H7 (cell line): Measurements from ENCODE around the gene CD3E. TPM values are rescaled to one million over a fixed set of nuclear protein-coding genes. Genes with fewer than 3 reads are reported as not detected.

Experiments used
- DNase-seq: peaks from one replicate; pipeline ENCODE4 v3.0.0; 2012
- H3K27me3 ChIP-seq: 2 replicates; pipeline ENCODE4 v1.6.0; 2011; ENCODE audit warnings: mild to moderate bottlenecking, low read length; ENCODE audit not compliant: control insufficient read depth, insufficient read depth
- H3K36me3 ChIP-seq: replicated peaks from 2 replicates; pipeline ENCODE4 v1.5.1; 2011; ENCODE audit warnings: low read length; ENCODE audit not compliant: control insufficient read depth, insufficient read depth
- H3K4me3 ChIP-seq: 2 replicates; pipeline ENCODE4 v1.5.1; 2011; ENCODE audit warnings: low read depth, mild to moderate bottlenecking, control low read depth, low read length, moderate library complexity; ENCODE audit not compliant: insufficient read depth
- total RNA-seq: library from RNA; depleted of rRNA; stranded (reverse); fragments of >200 nt; shearing (Covaris generic); gene quantifications from 2 replicates; pipeline ENCODE4 v1.2.3, GENCODE V29; 2014

CD3E gene
- total RNA-seq, 1 experiment from 2014 or later, result not detected

DNA sequence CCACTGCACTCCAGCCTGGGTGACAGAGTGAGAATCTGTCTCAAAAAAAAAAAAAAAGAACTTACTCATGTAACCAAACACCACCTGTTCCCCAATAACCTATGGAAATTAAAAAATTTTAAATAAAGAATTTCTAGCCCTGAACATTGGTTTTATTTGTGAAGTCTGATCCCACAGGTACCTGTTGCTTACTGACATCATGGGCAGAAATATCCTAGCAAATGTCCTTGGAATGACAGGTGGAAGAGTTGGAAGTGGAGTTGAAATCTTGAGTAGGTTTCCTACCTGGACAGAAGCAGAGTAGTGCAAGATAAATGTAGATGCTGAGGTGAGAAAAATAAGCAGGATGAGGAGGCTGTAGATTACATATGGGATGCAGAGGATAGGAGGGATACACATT, 20.8 kb downstream of the CD3E start:
- no peak for DNase-seq
- no peak overlapping the region for H3K4me3 ChIP-seq
- H3K36me3 ChIP-seq, result no peaks in the 10 kb centered on the region
- H3K27me3 ChIP-seq, result no peaks in the 10 kb centered on the region

GRCh38 chr11:118328745-118329144, 24.2 kb downstream of the CD3E start:
- Histone ChIP-seq H3K4me3 (no peak overlapping the region), H3K27me3 (no peaks in the 10 kb centered on the region), H3K36me3 (no peaks in the 10 kb centered on the region)
- no peak for DNase-seq

- Histone ChIP-seq H3K36me3 (no peaks in the 10 kb centered on the region), H3K4me3 (no peak overlapping the region), H3K27me3 (no peaks in the 10 kb centered on the region)
- no peak for DNase-seq
These were observed 30.2 kb downstream of the CD3E start for GRCh38 chr11:118334745-118335144.

- no peak for DNase-seq
- H3K27me3 ChIP-seq, result no peaks in the 10 kb centered on the region
These were observed 34.1 kb downstream of the CD3E start for GRCh38 chr11:118338637-118339061.

GRCh38 chr11:118339281-118339961, 34.9 kb downstream of the CD3E start:
- Histone ChIP-seq H3K4me3 (no peak overlapping the region), H3K27me3 (no peaks in the 10 kb centered on the region), H3K36me3 (no peaks in the 10 kb centered on the region)
- DNase-seq, result no peak

More at GRCh38 chr11:118338637-118339061, 34.1 kb downstream of the CD3E start:
- Histone ChIP-seq H3K36me3 (no peaks in the 10 kb centered on the region), H3K4me3 (no peak overlapping the region)

DNA sequence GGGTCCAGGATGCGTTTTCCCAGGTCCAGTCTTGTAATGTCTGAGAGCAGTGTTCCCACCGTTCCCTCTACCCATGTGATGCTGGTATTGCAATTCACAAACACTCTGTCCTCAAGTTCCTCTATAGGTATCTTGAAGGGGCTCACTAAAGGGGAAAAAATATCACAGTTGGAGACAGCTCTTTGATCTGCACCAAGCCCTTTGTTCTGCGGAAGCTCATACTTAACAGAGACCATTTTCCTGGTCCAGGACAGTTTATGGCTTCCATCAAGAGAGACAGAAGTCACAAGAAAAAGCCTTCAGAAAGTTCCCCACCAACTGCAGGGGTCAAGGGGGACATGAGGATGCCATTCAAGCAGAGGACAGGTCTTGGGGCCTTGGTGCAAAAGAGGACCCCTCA, 35.9 kb downstream of the CD3E start:
- no peak overlapping the region for H3K4me3 ChIP-seq
- no peaks in the 10 kb centered on the region for H3K27me3 ChIP-seq
- DNase-seq, result no peak
- no peaks in the 10 kb centered on the region for H3K36me3 ChIP-seq

GRCh38 chr11:118341261-118341660, 36.7 kb downstream of the CD3E start:
- Histone ChIP-seq H3K27me3 (no peaks in the 10 kb centered on the region), H3K36me3 (no peaks in the 10 kb centered on the region), H3K4me3 (no peak overlapping the region)
- DNase-seq, result no peak

GRCh38 chr11:118341815-118342489, 37.4 kb downstream of the CD3E start:
- Histone ChIP-seq H3K36me3 (no peaks in the 10 kb centered on the region), H3K4me3 (no peak overlapping the region), H3K27me3 (no peaks in the 10 kb centered on the region)
- no peak for DNase-seq

DNA sequence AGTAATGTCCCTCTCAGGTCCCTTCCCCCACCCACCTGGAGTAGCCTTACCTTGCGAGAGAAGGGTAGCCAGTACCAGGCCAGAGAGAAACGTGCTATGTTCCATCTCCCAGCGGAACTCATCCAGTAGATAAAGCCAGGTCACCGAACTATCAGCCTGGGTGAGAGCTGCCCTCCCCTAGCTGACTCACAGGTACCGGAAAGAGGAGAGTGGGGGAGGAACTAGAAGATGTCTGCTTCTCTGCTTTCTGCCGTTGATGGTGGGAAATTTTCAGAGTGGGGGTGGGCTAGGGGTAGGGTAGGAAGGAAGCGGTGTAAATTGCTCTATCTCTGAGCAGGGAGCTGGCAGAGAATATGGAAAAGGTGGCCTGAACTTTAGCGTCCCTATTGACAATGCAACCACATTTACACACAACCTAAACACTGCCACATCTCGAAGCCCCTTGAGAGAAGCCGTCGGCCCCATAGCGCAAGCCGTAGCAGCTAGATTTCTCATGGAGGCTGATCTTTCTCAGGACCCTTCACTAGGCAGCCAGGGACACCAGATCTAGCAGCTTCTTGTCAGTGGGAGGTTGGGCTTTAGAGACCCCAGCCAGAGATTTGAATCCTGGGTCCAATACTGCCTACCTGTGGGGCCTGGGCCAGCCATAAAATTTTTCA, 38.1 kb downstream of the CD3E start, which contains the start of gene CD3D:
CD3D (minus strand) TSS at position 203 of the 659 bp plus-strand sequence; CDS start at position 105, 98 bp downstream.
- no peaks in the 10 kb centered on the region for H3K36me3 ChIP-seq
- no peak for DNase-seq
- no peaks in the 10 kb centered on the region for H3K27me3 ChIP-seq
- H3K4me3 ChIP-seq, result no peak within 1 kb of the TSS

DNA sequence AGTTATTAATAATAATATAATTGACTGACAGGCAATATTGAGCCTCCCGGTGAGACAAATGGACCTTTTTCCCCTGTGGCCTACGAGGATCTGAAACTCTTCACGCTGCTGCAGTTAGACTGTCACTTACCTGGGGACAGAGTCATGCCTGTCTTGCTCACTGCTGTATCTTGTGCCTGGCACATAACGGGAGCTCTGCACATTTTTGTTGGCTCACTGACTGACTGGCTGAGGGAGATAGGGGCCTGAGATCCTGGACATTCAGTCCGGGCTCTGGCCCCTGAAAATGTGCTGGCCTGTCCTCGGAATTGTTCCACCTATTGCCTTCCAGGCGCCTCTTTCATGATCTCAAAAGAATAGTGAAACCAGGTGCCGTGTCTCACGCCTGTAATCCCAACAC, 38.7 kb downstream of the CD3E start:
- H3K4me3 ChIP-seq, result no peak overlapping the region
- H3K36me3 ChIP-seq, result no peaks in the 10 kb centered on the region
- no peak for DNase-seq
- no peaks in the 10 kb centered on the region; the same call in 1 of the 2 replicates for H3K27me3 ChIP-seq

- Histone ChIP-seq H3K36me3 (no peaks in the 10 kb centered on the region), H3K27me3 (no peaks in the 10 kb centered on the region; the same call in 1 of the 2 replicates), H3K4me3 (no peak within 1 kb of the TSS)
- DNase-seq, result no peak
These were observed 39.5 kb downstream of the CD3E start, which contains the start of gene CD3G for GRCh38 chr11:118343981-118344515. TSS of gene CD3G (plus strand) at chr11:118344344. CDS start at chr11:118344424, 80 bp downstream.

DNA sequence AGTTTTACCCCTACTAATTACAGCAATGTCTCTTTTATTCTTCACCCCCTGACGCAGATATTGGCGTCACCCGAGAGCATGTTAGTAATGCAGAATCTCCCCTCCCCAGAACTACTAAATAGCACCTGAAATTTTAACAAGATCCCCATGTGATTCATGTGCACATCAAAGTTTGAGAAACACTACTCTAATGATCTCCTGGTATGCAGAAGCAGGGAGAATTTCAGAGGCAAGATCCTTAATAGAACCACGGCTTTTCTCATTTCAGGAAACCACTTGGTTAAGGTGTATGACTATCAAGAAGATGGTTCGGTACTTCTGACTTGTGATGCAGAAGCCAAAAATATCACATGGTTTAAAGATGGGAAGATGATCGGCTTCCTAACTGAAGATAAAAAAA, 44.9 kb downstream of the CD3E start:
- Histone ChIP-seq H3K4me3 (no peak overlapping the region), H3K27me3 (no peaks in the 10 kb centered on the region; the same call in 1 of the 2 replicates), H3K36me3 (no peaks in the 10 kb centered on the region)
- no peak for DNase-seq

DNA sequence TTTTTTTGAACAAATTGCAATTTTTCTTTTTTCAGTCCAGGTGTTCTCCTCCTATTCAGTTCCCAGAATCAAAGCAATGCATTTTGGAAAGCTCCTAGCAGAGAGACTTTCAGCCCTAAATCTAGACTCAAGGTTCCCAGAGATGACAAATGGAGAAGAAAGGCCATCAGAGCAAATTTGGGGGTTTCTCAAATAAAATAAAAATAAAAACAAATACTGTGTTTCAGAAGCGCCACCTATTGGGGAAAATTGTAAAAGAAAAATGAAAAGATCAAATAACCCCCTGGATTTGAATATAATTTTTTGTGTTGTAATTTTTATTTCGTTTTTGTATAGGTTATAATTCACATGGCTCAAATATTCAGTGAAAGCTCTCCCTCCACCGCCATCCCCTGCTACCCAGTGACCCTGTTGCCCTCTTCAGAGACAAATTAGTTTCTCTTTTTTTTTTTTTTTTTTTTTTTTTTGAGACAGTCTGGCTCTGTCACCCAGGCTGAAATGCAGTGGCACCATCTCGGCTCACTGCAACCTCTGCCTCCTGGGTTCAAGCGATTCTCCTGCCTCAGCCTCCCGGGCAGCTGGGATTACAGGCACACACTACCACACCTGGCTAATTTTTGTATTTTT, 48.7 kb downstream of the CD3E start:
- Histone ChIP-seq H3K4me3 (no peak overlapping the region), H3K27me3 (no peaks in the 10 kb centered on the region; the same call in 1 of the 2 replicates), H3K36me3 (no peaks in the 10 kb centered on the region)
- no peak for DNase-seq

DNA sequence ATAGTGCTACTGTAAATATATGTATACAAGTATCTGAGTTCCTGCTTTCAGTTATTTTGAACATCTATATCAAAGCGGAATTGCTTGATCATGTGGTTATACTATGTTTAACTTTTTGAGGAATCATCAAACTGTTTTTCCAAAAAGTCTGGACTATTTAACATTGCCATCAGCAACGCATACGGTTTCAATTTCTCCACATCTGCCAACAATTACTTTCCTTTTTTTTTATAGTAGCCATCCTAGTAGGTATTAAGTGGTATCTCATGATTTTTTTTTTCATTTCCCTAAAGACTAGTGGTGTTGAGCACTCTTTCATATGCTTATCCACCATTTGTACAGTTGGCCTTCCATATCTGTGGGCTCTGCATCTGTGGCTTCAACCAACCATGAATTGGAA, 53.5 kb downstream of the CD3E start:
- no peaks in the 10 kb centered on the region for H3K36me3 ChIP-seq
- H3K4me3 ChIP-seq, result no peak overlapping the region
- no peak for DNase-seq
- H3K27me3 ChIP-seq, result no peaks in the 10 kb centered on the region
